Retinal pigment epithelial cell (primary cell): ENCODE measurements around the gene CFAP100.

Experiments used
- DNase-seq: peaks from one replicate; pipeline ENCODE4 v3.0.0-alpha.2; 2010; ENCODE audit warnings: low read depth
- H3K4me3 ChIP-seq: 2 replicates; pipeline ENCODE4 v1.5.1; 2011; ENCODE audit warnings: mild to moderate bottlenecking, low read length, control low read depth, moderate library complexity
- TF ChIP-seq, protein P1 (sequence below): conservative IDR thresholded peaks from 2 replicates; pipeline ENCODE4 v1.5.1; 2011; ENCODE audit warnings: low read depth, low read length, control low read depth, inconsistent platforms

The CFAP100 gene

DNA sequence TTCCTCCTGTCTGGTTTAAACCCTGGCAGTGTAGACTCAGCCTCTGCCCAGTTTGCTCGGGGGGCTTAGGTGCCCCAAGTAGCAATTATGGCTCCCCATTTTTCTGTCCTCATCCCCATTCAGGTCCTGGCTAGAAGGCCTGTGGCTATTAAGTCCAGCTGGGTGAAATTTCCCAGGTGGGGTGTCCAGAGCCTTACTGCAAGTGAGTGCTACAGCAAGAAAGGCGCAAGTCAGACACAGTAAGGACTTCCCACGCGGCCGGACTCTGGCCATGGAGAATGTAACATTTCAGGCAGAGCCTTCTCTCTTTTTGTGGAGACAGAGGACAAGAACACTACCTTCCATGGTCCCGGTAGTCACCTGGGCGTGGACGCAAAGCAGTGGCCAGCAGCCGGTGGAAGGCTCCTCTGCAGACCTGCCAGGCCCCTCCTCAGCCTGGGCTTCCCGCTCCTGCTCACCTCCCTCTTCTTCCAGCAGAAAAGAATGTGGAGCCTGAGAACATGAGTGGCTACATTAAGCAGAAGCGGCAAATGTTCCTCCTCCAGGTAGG lies 23.3 kb downstream of the CFAP100 start:
- TF ChIP-seq, protein P1, sequence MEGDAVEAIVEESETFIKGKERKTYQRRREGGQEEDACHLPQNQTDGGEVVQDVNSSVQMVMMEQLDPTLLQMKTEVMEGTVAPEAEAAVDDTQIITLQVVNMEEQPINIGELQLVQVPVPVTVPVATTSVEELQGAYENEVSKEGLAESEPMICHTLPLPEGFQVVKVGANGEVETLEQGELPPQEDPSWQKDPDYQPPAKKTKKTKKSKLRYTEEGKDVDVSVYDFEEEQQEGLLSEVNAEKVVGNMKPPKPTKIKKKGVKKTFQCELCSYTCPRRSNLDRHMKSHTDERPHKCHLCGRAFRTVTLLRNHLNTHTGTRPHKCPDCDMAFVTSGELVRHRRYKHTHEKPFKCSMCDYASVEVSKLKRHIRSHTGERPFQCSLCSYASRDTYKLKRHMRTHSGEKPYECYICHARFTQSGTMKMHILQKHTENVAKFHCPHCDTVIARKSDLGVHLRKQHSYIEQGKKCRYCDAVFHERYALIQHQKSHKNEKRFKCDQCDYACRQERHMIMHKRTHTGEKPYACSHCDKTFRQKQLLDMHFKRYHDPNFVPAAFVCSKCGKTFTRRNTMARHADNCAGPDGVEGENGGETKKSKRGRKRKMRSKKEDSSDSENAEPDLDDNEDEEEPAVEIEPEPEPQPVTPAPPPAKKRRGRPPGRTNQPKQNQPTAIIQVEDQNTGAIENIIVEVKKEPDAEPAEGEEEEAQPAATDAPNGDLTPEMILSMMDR = no peak
- no peak for DNase-seq
- H3K4me3 ChIP-seq = no peak overlapping the region

DNA sequence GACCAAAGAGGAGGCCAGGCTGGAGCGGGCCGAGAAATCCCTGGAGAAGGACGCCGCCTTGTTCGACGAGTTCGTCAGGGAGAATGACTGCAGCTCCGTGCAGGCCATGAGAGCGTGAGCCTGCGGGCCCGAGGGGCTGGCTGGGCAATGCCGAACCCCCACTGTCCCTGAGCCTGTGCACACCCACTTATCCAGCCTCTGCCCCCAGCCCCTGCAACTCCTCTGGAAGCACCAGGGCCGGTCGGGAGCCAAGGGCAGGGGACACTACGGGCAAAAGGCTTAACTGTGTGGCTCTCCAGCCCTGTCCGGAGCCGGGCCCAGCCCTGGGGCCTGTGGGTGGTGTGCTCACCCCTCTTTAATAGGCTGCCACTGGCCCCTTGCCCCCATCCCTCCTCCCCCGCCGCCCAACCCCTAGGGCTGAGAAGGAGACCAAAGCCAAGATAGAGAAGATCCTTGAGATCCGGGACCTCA lies 24.0 kb downstream of the CFAP100 start:
- TF ChIP-seq, protein P1 = no peak
- H3K4me3 ChIP-seq = no peak overlapping the region
- no peak for DNase-seq

DNA sequence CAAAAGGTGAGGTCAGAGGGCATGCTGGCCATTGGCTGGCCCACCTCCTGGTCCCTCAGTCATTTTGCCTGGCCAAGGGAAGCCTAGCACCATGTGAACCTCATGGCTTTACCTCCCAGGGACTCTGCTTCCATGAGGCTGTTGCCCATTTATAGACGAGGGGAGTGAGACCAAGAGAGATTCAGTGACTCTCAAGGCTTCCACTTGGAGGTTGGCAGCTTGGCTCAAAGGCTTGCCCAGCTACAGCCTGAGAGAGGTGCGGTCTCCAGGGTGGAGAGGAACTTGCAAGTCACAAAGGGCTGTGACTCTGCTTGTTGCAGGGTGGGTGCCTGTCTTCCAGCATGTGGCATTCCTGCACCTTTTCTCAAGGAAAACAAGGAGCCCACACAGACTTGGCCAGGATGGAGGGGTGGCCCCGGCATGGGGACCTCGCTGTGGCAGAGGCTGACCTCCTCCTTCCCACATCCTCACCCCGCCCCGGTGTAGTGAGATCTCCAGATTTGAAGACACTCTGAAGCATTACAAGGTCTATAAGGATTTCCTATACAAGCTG lies 24.5 kb downstream of the CFAP100 start:
- TF ChIP-seq, protein P1 = no peak
- no peak for DNase-seq
- no peak overlapping the region for H3K4me3 ChIP-seq

DNA sequence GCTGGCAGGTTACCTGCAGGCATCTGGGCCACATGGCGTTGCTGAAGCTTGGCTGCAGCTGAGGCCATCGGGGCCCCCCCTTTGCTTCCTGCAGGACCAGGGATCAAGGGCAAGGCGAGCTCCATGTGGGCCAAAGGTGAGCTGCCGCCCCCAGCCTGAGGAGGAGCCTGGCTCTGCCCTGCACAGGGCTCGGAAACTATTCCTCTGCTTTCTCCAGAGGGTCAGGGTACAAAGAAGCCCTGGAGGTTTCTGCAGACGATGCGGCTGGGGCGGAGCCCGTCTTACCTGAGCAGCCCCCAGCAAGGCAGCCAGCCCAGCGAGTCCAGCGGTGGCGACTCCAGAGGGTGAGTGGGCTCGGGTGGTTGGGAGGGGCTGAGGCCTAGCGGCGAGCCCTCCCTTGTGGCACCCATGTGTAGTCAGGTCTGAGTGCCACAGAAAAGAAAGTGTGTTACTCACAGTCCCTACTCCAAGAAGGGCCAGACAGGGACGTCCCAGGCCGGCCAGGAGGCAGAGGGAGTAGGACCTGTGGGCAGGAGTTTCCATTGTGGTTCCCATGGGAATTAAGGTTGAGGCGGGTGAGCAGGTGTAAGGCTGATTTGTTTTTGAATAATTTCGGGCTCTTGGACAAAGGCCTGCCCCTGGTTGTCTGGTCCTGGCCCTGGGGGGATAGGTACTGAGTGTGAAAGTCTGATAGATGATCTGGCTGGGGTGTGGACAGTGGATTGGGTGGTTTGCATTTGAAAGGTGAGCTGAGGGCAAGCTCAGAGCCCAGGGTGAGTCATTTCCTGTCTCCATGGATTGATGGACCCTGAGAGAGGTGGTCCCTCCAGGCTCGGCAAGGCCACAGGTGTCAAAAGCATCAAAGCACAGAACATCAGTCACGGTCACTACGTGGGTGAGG lies 25.4 kb downstream of the CFAP100 start:
- TF ChIP-seq, protein P1 = no peak
- no peak overlapping the region for H3K4me3 ChIP-seq
- DNase-seq = no peak

DNA sequence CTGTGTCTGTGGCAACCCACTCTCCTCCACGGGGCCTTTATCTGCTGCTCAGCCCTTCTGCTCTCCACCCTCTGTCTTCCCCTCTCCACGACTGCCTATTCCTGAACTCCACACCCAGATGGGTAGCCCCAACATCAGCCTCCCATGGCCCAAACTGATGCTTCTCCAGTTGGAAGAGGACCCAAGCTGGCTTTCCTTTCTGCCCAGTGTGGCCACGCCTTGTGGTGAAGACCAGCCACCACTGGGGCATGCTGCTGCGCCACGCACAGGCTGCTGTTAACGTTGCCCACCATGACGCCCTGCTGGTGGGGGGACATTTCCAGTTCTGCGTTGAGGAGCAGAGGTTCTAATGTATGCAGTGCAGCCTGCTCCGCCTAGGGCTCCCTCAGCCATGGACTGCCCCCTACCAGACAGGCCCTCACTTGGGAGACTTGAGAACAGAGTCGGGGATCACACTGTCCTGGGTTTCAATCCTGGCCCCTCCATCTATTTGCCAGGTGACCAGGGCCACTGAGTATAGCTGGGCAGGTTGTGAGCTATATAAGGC lies 26.9 kb downstream of the CFAP100 start:
- no peak for DNase-seq
- no peak overlapping the region for H3K4me3 ChIP-seq
- TF ChIP-seq, protein P1 = no peak

DNA sequence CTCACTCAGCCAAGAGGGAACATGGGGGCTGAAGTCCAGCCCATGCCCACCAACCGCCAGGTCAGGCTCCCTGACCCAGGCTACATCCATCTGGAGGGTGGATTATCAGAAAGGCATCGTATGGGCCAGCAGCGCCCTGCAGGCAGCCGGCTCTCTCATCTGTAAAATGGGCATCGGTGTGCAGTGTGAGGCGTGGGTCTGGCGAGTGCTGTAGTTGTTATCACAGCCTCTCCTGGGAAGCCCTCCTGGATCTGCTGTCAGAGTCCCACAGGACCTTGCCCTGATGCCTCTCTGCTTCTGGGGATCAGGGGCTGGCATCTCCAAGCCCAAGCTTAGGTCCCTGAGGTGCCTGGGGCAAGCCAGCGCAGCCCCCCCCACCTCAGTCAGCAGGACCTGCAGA lies 27.4 kb downstream of the CFAP100 start:
- no peak for DNase-seq
- H3K4me3 ChIP-seq = no peak overlapping the region
- TF ChIP-seq, protein P1 = no peak
